H7 (cell line): ENCODE results near the gene CACNG4. TPM values are rescaled to one million over a fixed set of nuclear protein-coding genes. Genes with fewer than 3 reads are reported as not detected.

Experiments
- DNase-seq: peaks from one replicate; pipeline ENCODE4 v3.0.0; 2012
- H3K27me3 ChIP-seq: 2 replicates; pipeline ENCODE4 v1.6.0; 2011; ENCODE audit warnings: mild to moderate bottlenecking, low read length; ENCODE audit not compliant: control insufficient read depth, insufficient read depth
- H3K36me3 ChIP-seq: replicated peaks from 2 replicates; pipeline ENCODE4 v1.5.1; 2011; ENCODE audit warnings: low read length; ENCODE audit not compliant: control insufficient read depth, insufficient read depth
- H3K4me3 ChIP-seq: 2 replicates; pipeline ENCODE4 v1.5.1; 2011; ENCODE audit warnings: low read depth, mild to moderate bottlenecking, control low read depth, low read length, moderate library complexity; ENCODE audit not compliant: insufficient read depth
- total RNA-seq: library from RNA; depleted of rRNA; stranded (reverse); fragments of >200 nt; shearing (Covaris generic); gene quantifications from 2 replicates; pipeline ENCODE4 v1.2.3, GENCODE V29; 2014; rRNA removed

CACNG4 gene
- total RNA-seq, 1 experiment from 2014 or later, result 1.1 TPM

GRCh38 chr17:67067571-67068482, 103.3 kb downstream of the CACNG4 start:
- DNase-seq, result no peak
- H3K4me3 ChIP-seq, result no peak overlapping the region
- H3K36me3 ChIP-seq, result no peaks in the 10 kb centered on the region
- H3K27me3 ChIP-seq, result no peaks in the 10 kb centered on the region

- DNase-seq, result no peak
- Histone ChIP-seq H3K4me3 (no peak overlapping the region), H3K36me3 (no peaks in the 10 kb centered on the region)
Measured at GRCh38 chr17:67068999-67069398, 104.5 kb downstream of the CACNG4 start.

GRCh38 chr17:67069603-67070136, 105.2 kb downstream of the CACNG4 start:
- H3K4me3 ChIP-seq, result no peak overlapping the region
- H3K27me3 ChIP-seq, result no peaks in the 10 kb centered on the region
- H3K36me3 ChIP-seq, result no peaks in the 10 kb centered on the region
- no peak for DNase-seq

More at GRCh38 chr17:67068999-67069398, 104.5 kb downstream of the CACNG4 start:
- no peaks in the 10 kb centered on the region for H3K27me3 ChIP-seq

GRCh38 chr17:67071595-67071994, 107.1 kb downstream of the CACNG4 start:
- no peak overlapping the region for H3K4me3 ChIP-seq
- H3K36me3 ChIP-seq, result no peaks in the 10 kb centered on the region
- H3K27me3 ChIP-seq, result no peaks in the 10 kb centered on the region
- no peak for DNase-seq

- Histone ChIP-seq H3K36me3 (no peaks in the 10 kb centered on the region), H3K27me3 (no peaks in the 10 kb centered on the region), H3K4me3 (no peak overlapping the region)
- no peak for DNase-seq
Measured at GRCh38 chr17:67072885-67073284, 108.4 kb downstream of the CACNG4 start.

GRCh38 chr17:67074781-67075180, 110.3 kb downstream of the CACNG4 start:
- Histone ChIP-seq H3K36me3 (no peaks in the 10 kb centered on the region), H3K27me3 (no peaks in the 10 kb centered on the region), H3K4me3 (no peak overlapping the region)
- no peak for DNase-seq

GRCh38 chr17:67076290-67076689, 111.8 kb downstream of the CACNG4 start:
- H3K27me3 ChIP-seq, result no peaks in the 10 kb centered on the region
- H3K4me3 ChIP-seq, result no peak overlapping the region
- no peaks in the 10 kb centered on the region for H3K36me3 ChIP-seq
- no peak for DNase-seq

GRCh38 chr17:67078292-67078691, 113.8 kb downstream of the CACNG4 start:
- Histone ChIP-seq H3K4me3 (no peak overlapping the region), H3K27me3 (no peaks in the 10 kb centered on the region), H3K36me3 (no peaks in the 10 kb centered on the region)
- DNase-seq, result no peak

GRCh38 chr17:67079491-67079890, 115.0 kb downstream of the CACNG4 start:
- no peaks in the 10 kb centered on the region for H3K27me3 ChIP-seq
- no peak overlapping the region for H3K4me3 ChIP-seq
- no peaks in the 10 kb centered on the region for H3K36me3 ChIP-seq
- no peak for DNase-seq

GRCh38 chr17:67080804-67081203, 116.3 kb downstream of the CACNG4 start:
- Histone ChIP-seq H3K27me3 (no peaks in the 10 kb centered on the region), H3K36me3 (no peaks in the 10 kb centered on the region), H3K4me3 (no peak overlapping the region)
- DNase-seq, result no peak

GRCh38 chr17:67082107-67082506, 117.6 kb downstream of the CACNG4 start:
- no peaks in the 10 kb centered on the region; the same call in 1 of the 2 replicates for H3K36me3 ChIP-seq
- no peaks in the 10 kb centered on the region for H3K27me3 ChIP-seq
- DNase-seq, result no peak
- H3K4me3 ChIP-seq, result no peak overlapping the region

Other genes starting within 250 kb of the CACNG4 start
- gene CACNG5, start 129.6 kb upstream of the CACNG4 start, total RNA-seq, result 1.4 and 2.0 TPM in 2 replicates
- not detected in 2 replicates for gene CACNG1, start 79.8 kb downstream of the CACNG4 start, total RNA-seq